ENCODE data around the gene NEUROG2.
"Not testable (repeated sequence)": the region's sequence is repeated elsewhere in the genome, so short reads cannot be mapped to it uniquely, and the experiment has no call there.

Gene NEUROG2

GRCh38 chr4:112520598-112521122, 4.7 kb upstream of the NEUROG2 start:
- FAIRE-seq, result no peak

GRCh38 chr4:112519689-112520597, 4.0 kb upstream of the NEUROG2 start:
- no peak for FAIRE-seq

GRCh38 chr4:112518675-112519074, 2.7 kb upstream of the NEUROG2 start:
- no peak for FAIRE-seq

- no peak for FAIRE-seq
These were observed 1.9 kb upstream of the NEUROG2 start for GRCh38 chr4:112517911-112518310.

- FAIRE-seq, result no peak
These were observed 1.2 kb upstream of the NEUROG2 start for GRCh38 chr4:112517067-112517634.

- no peak for FAIRE-seq
These were observed 589 bp upstream of the NEUROG2 start for GRCh38 chr4:112516471-112517066.

- no peak for FAIRE-seq
These were observed 548 bp downstream of the NEUROG2 start for GRCh38 chr4:112515198-112516065.

GRCh38 chr4:112514647-112515197, 1.3 kb downstream of the NEUROG2 start:
- no peak for FAIRE-seq

- no peak for FAIRE-seq
These were observed 1.9 kb downstream of the NEUROG2 start for GRCh38 chr4:112513971-112514646.

- FAIRE-seq, result no peak
These were observed 4.2 kb downstream of the NEUROG2 start for GRCh38 chr4:112511803-112512118.

GRCh38 chr4:112511093-112511802, 4.7 kb downstream of the NEUROG2 start:
- no peak for FAIRE-seq

- no peak for FAIRE-seq
These were observed 5.5 kb downstream of the NEUROG2 start for GRCh38 chr4:112510291-112511092.

- FAIRE-seq, result no peak
These were observed 6.5 kb downstream of the NEUROG2 start for GRCh38 chr4:112509243-112510141.

- FAIRE-seq, result no peak
These were observed 7.6 kb downstream of the NEUROG2 start for GRCh38 chr4:112508356-112508755.

GRCh38 chr4:112504807-112505206, 11.2 kb downstream of the NEUROG2 start:
- no peak for FAIRE-seq

- no peak for FAIRE-seq
These were observed 13.1 kb downstream of the NEUROG2 start for GRCh38 chr4:112502871-112503270.

GRCh38 chr4:112492321-112492720, 23.7 kb downstream of the NEUROG2 start:
- FAIRE-seq, result no peak

- FAIRE-seq, result not testable (repeated sequence)
These were observed 25.2 kb downstream of the NEUROG2 start for GRCh38 chr4:112490808-112491207.

GRCh38 chr4:112485930-112486329, 30.1 kb downstream of the NEUROG2 start:
- FAIRE-seq, result no peak

Data from A204.1 (cell line).